Daoy (cell line): Measurements from ENCODE around the gene PRKD1. TPM values are rescaled to one million over a fixed set of nuclear protein-coding genes. Genes with fewer than 3 reads are reported as not detected.
A peak's percentile ranks its signal among the peaks of the same experiment; 100 is the strongest.

Experiments used
- DNase-seq: peaks from one replicate; pipeline ENCODE4 v3.0.0-alpha.2; 2015; ENCODE audit warnings: low read depth
- total RNA-seq: library from RNA; depleted of rRNA; stranded (reverse); fragments of >200 nt; shearing (Covaris generic); gene quantifications from 2 replicates; pipeline ENCODE4 v1.2.3, GENCODE V29; 2014

Gene PRKD1
- total RNA-seq, 1 experiment from 2014 or later = 3.3 TPM

DNA sequence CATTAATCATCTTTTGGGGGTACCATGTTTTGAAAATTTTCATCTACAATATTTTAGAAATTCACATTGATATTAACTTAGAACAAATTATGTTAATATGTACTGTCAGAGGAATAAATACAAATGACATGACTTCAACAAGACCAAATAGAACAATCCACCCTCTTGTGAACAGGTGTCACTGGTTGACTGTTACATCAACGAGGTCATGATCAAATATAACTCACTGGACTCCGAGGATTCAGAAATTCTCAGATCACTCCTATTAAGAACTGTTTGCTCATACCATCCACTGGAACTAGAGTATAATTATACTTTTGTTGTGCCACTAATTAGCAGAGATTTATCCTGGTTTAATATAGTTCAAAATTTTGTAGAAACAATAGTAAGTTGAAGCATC is 318.8 kb downstream of the PRKD1 start:
- DNase-seq = no peak

DNA sequence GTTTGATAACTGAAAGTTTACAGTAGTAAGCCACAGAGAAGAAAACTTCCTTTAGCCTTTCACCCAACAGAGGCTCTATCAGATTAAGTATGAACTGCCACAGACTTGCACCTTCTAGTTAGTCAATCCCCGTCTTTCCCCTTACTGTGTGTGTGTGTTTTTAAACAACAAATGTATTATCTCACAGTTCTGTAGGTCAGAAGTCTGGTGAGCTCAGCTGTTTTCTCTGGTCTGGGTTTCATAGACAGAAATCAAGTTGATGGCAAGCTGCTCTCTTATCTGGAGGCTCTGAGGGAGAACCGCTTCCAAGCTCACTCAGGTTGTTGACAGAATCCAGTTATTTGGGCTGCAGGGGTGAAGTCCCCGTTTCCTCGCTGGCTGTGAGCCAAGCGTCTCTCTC is 320.5 kb downstream of the PRKD1 start:
- no peak for DNase-seq

DNA sequence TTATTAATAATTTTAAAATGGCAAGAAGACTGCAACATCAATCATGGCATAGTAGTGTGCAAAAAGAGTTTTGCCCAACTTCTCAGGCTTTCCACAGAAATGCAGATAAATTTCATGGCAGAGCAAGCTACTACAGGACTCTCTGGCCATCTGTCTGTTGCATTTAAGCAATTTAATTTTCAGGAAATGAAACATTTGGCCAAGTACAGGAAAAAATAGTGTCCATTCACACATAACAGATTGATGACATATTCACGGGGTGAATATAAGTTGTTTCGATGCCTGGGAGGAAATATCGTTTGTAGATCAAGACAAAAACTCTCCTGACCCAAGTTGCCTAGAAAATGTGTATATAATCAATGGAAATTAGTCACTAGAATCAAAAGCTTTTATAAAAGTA is 324.0 kb downstream of the PRKD1 start:
- no peak for DNase-seq

DNA sequence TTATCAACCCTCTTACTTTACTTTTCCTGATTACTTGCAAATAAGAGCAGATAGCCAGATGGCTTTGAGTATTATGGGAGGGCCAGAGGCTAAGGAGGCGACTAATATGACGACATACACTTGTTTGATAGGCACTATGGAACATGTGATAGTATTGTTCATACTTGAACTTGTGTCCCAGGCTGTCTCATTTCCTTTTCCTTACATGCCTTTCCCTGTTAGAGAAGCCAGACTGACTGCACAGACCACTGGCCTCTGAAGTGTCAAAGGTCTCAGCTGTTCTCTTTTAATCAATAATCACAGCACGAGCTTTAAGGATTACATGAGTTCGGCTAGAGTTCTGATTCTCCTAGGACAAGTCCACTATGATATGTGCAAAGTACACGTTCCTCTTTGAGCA is 326.0 kb downstream of the PRKD1 start:
- DNase-seq = no peak

DNA sequence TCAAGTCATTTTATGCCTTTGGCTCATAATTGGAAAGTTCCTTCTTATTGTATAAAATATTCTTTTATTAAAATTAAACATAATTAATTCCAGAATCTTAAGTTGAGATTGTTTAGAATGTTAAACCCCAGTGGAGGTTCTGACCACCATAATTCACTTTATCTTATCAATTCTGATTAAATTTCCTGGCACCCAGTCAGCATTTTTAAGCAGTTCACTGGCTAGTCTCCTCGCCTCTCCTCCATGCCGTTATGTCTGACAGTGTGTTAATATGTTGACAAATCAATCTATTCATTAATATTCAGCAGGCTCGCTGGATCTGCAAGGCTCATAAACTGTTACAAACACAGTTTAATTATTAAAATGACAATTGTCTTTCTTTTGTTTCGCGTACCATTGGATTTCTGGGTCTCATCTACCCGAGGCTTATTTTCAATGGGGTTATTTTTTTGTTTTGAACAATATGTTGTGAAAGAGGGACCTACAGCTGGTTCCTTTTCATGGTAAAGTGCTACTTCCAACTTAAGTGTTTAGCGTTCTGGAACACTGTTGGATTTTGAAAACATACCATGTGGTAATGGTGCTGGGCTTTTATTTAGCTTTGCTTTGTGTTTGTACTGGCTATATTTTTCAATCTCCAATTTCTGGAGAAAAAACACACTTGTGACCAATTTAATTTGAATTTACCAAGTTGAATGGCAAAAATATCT is 339.7 kb downstream of the PRKD1 start:
- DNase-seq = no peak

DNA sequence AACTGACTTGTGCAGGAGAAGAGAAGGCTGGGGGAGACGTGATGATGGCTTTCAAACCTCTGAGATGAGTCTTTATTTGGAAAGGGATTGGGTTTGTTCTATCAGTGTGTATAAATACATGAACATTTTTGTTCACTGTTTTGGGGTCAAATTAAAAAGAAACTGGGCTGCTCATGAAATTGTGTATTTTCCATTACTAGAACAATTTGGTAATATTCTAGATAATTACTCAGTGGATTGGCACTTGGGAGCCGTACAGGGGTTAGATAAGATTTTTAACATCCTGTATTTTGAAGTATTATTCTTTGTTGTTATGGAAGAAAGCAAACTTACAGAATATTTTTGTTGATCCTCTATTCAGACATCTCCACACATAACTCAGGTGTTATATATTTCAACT is 340.6 kb downstream of the PRKD1 start:
- no peak for DNase-seq

DNA sequence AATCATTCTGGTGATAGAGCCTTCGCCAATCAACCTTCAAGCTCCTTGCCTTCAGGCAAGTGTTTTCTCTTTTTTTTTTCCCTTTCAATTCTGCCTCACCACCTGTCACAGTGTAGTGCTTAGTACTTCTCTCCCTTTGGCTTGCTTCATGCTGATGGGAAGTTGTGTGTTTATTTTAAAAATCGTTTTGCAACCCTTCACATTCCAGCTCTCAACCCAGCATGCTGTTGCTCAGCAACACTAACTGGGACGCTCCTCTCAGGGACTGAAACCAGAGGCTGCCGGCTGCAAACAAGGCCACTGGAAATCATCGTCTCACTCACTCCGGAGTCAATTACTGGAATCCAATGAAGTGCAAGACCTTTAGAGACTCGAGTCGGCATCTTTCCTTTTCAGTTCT is 342.7 kb downstream of the PRKD1 start:
- peak; percentile 58 for DNase-seq

DNA sequence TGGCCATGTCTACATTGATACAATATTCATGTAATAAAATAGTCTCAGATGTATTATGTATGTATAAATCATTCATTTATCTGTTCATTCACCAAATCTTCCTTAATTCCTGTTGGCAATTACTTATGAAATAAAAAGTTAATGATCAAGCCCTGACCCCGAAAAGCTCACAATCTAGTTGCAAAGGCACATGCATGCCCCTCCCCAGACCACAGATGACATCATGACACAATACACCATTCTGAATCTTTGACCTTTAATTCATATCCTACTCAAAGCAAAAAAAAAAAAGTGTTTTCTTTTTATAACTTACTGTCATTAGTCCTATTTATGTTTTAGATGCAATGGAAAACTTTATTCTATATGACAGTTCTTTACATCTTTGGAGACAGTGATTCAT is 346.9 kb downstream of the PRKD1 start:
- DNase-seq = no peak

DNA sequence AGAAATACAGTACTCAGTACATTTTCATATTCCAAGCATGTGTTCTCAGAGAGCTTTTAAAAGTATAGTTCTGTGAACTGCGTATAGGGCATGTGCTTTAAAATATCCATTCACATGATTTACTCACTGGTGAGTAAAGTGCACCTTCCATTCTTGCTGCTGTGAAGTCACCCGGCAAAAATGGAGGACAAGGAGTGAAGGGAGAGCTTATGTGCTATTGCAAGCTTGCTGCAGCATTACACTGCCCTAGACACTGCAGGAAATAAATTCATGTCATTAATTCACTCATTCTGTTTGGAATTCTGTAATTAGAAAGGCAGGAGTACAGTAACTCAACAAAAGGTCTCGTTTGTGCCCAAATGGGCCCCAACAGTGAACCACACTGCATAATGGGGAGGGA is 347.8 kb downstream of the PRKD1 start:
- DNase-seq = no peak

DNA sequence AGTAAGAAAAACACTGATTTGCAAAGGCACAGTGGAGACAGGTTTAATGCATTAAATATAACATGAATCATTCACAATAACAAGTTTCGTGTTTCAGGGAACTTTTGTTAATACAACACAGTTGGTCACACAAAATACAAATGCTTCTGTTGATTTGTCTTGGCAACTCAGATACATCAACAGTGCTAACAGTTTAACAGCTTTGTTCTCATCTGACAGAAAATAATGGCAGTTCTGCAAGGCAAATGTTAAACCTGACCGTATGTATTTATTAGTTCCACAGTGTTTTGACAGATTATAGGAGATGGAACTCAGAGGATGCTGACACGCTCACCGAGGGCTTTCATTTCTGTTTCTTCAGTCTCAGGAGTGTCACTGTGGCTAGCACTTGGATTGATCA is 350.7 kb downstream of the PRKD1 start:
- DNase-seq = no peak

DNA sequence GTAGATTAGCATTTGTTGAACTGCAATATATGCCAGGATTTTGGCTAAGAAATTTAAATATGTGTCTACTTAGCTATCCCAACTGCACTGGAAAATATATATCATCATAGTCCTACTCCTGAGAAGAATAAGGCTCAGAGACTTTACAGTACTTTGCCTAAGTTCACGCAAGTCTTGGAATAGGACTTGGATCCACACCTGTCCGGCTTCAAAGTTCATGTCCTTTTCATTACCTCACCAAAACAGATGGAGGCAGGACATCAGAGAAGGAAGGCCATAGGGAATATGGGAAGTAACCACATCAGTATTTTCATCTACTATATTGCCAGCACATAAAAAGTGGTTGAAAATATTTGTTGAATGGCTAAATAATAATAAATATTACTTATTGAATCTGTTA is 358.5 kb downstream of the PRKD1 start:
- no peak for DNase-seq

DNA sequence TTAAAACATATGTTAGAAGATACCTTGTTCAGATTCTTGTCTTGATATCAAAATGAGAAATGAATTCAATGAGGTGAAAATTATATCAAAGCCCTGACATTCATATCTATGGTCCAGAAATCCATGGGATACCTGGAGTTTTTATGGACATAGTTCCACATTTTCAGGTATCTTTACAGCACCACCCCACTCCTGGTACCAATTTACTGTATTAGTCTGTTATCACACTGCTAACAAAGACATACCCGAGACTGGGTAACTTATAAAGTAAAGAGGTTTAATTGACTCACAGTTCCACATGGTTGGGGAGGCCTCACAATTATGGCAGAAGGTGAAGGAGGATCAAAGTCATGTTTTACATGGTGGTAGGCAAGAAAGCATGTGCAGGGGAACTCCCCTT is 361.5 kb downstream of the PRKD1 start:
- DNase-seq = no peak

DNA sequence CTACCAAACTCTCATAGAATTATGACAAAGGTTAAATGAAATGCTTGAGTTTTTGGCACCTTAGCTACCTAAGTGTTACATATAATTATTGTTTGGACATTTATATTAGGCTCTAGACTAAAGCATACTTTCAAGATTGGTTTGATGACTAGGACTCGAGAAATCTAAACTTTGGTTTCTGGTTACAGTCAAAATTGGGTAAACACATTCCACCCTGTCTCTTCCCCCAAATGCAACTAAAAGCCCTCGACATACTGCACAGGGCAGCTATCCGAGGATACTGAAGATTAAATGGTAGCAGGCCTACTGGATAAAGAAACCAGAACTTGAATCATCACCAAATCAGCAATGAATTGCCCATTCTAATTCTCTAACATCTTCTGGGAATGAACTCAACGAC is 369.1 kb downstream of the PRKD1 start:
- no peak for DNase-seq

DNA sequence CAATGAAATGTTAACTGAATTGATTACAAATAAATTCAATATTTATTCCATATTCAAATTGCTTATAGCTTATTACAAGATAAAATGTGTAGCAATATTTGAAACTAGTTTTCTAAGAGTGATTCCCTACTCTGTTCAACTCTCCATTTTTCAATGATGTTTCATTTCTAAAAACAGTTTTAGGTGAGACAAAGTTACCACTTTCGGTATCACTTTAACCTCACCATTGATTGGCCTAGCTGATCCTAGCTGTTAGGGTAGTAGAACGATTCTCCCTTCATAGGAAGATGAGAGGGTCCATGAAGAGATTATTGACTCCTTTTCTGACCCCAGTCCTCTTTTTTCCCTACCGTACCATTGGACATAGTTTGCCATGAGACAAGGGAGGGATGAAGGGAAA is 373.3 kb downstream of the PRKD1 start:
- DNase-seq = no peak

DNA sequence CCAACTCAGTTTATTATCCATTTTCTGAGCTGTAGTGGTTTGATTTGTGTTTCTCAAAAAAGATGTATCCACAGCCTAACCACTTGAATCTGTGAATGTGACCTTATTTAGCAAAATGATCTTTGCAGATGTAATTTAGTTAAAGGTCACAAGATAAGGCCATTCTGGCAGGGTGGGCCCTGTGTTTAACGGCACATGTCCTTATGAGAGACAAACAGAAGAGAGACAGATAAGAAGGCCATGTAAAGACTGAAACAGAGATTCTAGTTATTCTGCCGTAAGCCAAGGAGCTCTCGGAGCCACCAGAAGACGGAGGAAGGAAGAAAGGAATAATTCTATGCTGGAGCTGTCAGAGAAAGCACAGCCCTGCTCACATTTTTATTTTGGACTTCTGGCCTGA is 374.2 kb downstream of the PRKD1 start:
- no peak for DNase-seq

DNA sequence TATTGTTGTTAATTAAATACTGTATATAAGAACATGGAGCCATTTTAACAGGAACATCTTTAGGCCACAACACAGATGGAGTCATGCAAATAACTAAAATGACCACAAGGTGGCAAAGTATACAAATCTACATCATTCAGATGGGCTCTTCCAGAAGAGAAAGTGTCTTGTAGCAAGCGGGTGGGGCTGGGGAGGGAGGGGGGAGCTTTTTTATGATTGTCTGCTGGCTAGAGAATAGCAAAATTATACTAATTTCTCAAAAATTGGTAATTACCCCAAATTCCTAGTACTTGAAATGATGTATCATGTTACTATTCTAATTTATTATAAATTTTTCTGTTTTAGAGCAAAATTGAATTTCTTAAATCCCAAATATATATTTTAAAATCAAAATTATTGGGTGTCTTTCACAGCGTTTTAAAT is 378.7 kb downstream of the PRKD1 start:
- DNase-seq = peak; percentile 45

DNA sequence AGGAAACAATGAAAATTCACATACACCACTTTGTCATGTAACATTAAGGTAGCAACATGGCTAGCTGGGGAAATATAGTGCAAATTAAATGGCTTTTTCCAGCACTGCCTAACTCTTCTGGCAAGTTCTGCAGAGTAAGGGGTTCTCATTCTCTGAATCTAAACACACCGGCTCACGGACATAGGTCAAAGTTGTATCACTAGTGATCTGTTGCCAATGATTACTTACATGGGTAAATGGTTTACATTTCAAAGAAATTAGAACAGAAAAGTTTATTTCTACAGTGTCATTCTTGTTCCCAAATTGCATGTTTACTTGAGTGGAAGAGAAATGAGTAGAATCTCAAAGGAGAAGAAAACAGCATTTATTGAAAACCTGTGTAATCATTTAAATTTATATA is 381.9 kb downstream of the PRKD1 start:
- DNase-seq = no peak

DNA sequence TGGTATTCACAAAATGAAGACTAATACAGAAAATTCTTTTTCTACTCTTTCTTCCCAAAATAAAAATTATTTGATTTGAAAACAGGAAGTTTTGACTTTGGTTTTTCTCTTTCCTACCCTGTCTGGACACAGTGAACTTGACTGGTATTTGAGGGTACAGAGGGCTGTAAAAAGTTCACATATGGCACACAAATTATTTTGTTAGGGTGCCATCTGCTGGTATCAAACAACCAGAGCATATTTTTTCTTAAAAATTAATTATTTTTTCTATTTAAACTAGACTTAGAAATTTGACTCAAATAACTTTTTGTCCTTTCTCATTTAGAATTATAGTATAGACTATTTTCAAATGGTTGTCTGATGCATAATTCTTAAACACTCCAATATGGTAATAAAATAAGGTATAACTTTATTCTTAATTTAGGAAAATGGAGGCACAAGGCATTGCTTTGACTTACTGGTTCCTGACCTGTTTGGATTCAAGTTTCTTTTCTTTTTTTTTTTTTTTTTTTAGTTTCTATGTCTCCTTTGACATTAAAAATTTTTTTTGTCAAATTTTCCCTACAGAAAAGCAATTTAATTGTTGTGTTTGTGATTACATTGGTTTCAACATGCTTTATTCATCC is 390.6 kb downstream of the PRKD1 start:
- DNase-seq = peak; percentile 10

DNA sequence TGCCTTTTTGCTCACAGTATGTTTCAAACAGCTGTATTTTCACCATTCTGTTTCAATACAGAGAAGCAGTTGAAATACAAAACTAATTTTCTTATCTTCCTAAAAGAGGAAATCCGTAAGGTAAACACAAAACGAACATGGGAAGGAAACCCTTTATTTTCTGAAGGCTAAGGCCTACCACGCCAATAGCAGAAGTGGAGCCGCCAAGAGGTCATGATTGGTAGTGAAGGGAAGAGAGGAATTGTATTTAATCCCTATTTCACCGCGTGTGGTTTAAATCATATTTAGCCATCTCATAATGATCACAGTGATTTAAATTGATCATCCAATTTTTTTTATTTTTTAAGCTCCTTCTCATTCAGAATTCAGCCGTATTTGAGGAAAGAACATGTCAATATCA is 398.2 kb downstream of the PRKD1 start:
- DNase-seq = peak; percentile 26

DNA sequence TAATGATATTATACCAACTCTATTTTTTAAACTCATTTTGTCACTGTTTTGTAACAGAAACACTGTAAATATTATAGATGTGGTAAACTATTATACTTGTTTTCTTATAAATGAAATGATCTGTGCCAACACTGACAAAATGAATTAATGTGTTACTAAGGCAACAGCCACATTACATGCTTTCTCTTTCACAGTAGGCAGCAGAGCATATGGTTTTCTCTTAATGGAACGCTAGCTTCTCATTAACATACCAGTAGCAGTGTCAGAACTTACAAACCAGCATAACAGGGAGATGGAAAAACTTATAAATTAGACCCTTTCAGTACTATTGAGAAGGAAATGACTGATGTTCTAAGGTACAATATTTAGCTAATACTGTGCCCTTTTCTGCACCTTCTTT is 398.8 kb downstream of the PRKD1 start:
- DNase-seq = no peak

DNA sequence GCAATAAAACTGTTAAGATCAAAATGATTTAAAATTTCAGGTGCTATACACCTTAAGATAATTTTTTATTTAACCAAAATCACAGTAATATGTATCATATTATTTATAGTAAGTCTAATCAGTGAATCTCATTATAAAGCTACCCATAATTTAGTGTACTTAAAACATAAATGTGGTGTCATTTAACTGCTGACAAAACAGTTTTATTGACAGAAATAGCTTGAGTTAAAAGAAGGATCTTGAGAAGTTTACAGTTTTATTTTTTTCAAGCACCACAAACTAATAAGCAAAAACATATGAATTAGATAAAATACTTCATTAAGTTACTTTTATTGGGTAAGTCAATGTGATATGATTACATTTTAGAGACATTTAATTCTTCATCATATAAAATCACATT is 400.4 kb downstream of the PRKD1 start:
- no peak for DNase-seq
